Nephron progenitor cell (in vitro differentiated cells): ENCODE measurements around the gene PIGT.

Experiments used
- DNase-seq: peaks from one replicate; pipeline ENCODE4 v3.0.0; 2021
- H3K27ac Mint-ChIP-seq: 2 replicates; pipeline ENCODE4 v1.8.0; 2021; ENCODE audit warnings: mild to moderate bottlenecking, moderate library complexity, mixed read lengths
- H3K27me3 Mint-ChIP-seq: 2 replicates; pipeline ENCODE4 v1.8.0; 2021; ENCODE audit warnings: mild to moderate bottlenecking, low read depth, mixed read lengths; ENCODE audit not compliant: poor library complexity
- H3K36me3 Mint-ChIP-seq: 2 replicates; pipeline ENCODE4 v1.8.0; 2021; ENCODE audit warnings: low read depth, mixed read lengths
- H3K4me1 Mint-ChIP-seq: 2 replicates; pipeline ENCODE4 v1.8.0; 2021; ENCODE audit warnings: mixed read lengths
- H3K4me3 Mint-ChIP-seq: 2 replicates; pipeline ENCODE4 v1.8.0; 2021; ENCODE audit warnings: mild to moderate bottlenecking, moderate library complexity, mixed read lengths
- H3K9me3 Mint-ChIP-seq: 2 replicates; pipeline ENCODE4 v1.8.0; 2021; ENCODE audit warnings: mild to moderate bottlenecking, moderate library complexity, mixed read lengths
- CTCF ChIP-seq: fragments of 200-600 bp; sonication (generic); IDR thresholded peaks from 2 replicates; pipeline ENCODE4 v1.5.0; 2021; ENCODE audit warnings: antibody characterized with exemption

PIGT gene

DNA sequence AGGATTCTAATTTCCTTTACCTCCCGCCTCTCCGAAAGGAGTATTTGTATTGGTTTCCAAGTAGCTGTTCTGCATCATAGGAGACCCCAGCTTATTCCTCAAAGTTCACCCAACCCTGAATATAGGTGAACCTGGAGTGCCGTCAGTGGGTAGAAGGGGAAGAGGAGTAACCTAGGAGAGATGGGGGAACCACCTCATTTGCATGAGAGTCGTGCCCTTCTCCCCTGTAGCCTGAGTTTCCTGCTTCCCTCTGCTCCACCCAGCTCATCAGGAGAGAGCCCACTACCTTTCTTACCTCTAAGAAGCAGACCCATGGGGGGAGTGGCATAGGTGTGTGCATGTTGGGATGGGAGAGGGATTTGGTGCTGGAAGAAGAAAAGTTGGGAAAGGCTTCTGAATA, 36.3 kb downstream of the PIGT start:
- H3K27ac Mint-ChIP-seq, result no peak overlapping the region
- DNase-seq, result no peak
- H3K9me3 Mint-ChIP-seq, result no peaks in the 10 kb centered on the region
- no peaks in the 10 kb centered on the region for H3K4me1 Mint-ChIP-seq
- H3K27me3 Mint-ChIP-seq, result peaks cover 30% of the 10 kb centered on the region
- H3K4me3 Mint-ChIP-seq, result no peak overlapping the region
- no peak for TF ChIP-seq CTCF
- no peaks in the 10 kb centered on the region for H3K36me3 Mint-ChIP-seq

- Mint-ChIP-seq H3K4me3 (no peak overlapping the region), H3K9me3 (no peaks in the 10 kb centered on the region), H3K27me3 (peaks cover 38% of the 10 kb centered on the region), H3K4me1 (no peaks in the 10 kb centered on the region), H3K27ac (no peak overlapping the region), H3K36me3 (no peaks in the 10 kb centered on the region)
- no peak for DNase-seq
- no peak for TF ChIP-seq CTCF
Observed at GRCh38 chr20:45452772-45453691, 37.1 kb downstream of the PIGT start.

DNA sequence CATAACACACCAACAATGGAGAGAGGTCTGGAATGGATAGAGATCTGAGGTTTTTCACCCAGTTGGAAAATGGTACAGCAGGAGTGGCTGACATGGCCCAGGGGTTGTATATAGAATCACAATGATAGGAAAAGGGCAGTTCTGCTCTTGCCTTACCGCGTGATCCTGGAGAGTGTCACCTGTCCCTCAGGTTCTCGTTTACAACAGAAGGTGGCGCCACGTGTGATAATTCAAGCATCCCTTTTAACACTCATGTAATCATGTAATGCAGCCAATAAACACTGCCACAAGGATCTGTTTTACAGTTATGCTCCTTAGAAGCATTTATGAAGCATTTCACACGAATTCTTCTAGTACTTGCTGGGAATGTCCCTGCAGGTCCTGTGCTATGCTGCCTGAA, 40.7 kb downstream of the PIGT start:
- H3K4me1 Mint-ChIP-seq, result no peaks in the 10 kb centered on the region
- no peaks in the 10 kb centered on the region for H3K9me3 Mint-ChIP-seq
- no peaks in the 10 kb centered on the region for H3K36me3 Mint-ChIP-seq
- TF ChIP-seq CTCF, result peak; percentile 39
- peak; percentile 22 for DNase-seq
- no peak overlapping the region for H3K4me3 Mint-ChIP-seq
- peaks cover 41% of the 10 kb centered on the region for H3K27me3 Mint-ChIP-seq
- H3K27ac Mint-ChIP-seq, result no peak overlapping the region

GRCh38 chr20:45459606-45460005, 43.7 kb downstream of the PIGT start:
- Mint-ChIP-seq H3K27me3 (peaks cover 24% of the 10 kb centered on the region), H3K4me3 (no peak overlapping the region), H3K4me1 (no peaks in the 10 kb centered on the region), H3K36me3 (no peaks in the 10 kb centered on the region), H3K27ac (no peak overlapping the region), H3K9me3 (no peaks in the 10 kb centered on the region)
- no peak for DNase-seq
- TF ChIP-seq CTCF, result peak; percentile 23

DNA sequence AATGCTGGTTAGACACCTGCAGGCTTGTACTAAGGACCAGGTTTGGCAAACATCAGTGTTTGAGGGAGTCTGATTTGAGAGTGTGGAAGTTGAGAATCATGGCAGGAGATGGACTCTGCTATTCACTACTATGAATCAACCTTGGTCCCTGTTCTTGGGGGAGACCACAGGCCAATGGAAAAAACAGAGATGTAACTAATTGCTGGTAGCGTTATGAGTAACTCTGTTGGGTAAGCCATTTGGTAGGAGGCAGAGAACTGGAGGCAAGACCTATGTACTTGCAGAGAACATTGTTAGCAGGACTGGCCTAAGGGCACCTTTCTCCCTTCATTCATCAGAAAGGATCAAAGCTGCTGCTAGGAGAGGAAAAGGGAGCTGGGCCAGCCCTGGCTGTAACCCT, 45.3 kb downstream of the PIGT start:
- no peaks in the 10 kb centered on the region for H3K4me1 Mint-ChIP-seq
- no peaks in the 10 kb centered on the region for H3K36me3 Mint-ChIP-seq
- no peak for DNase-seq
- TF ChIP-seq CTCF, result no peak
- H3K27me3 Mint-ChIP-seq, result peaks cover 31% of the 10 kb centered on the region
- no peak overlapping the region for H3K27ac Mint-ChIP-seq
- no peaks in the 10 kb centered on the region for H3K9me3 Mint-ChIP-seq
- H3K4me3 Mint-ChIP-seq, result no peak overlapping the region
